Hepatocyte (in vitro differentiated cells): ENCODE data around the gene PDZK1IP1. TPM values are rescaled to one million over a fixed set of nuclear protein-coding genes. Genes with fewer than 3 reads are reported as not detected.

ENCODE experiments used
- DNase-seq: peaks from one replicate; pipeline ENCODE4 v3.0.0-alpha.2; 2016; ENCODE audit warnings: low spot score
- H2AFZ ChIP-seq: fragments of 200-600 bp; sonication (generic); 2 replicates; pipeline ENCODE4 v1.6.0; 2016; ENCODE audit warnings: antibody characterized with exemption, mild to moderate bottlenecking
- H3K27ac ChIP-seq: fragments of 200-600 bp; sonication (generic); 2 replicates; pipeline ENCODE4 v1.5.1; 2016; ENCODE audit warnings: mild to moderate bottlenecking
- H3K27me3 ChIP-seq: fragments of 200-600 bp; sonication (generic); 2 replicates; pipeline ENCODE4 v1.6.1; 2016
- H3K36me3 ChIP-seq: fragments of 200-600 bp; sonication (generic); replicated peaks from 2 replicates; pipeline ENCODE4 v1.5.1; 2016; ENCODE audit warnings: low read depth; ENCODE audit not compliant: insufficient read depth
- H3K4me1 ChIP-seq: fragments of 200-600 bp; sonication (generic); 2 replicates; pipeline ENCODE4 v1.5.1; 2016; ENCODE audit warnings: mild to moderate bottlenecking, moderate library complexity; ENCODE audit not compliant: insufficient read depth
- H3K4me2 ChIP-seq: fragments of 200-600 bp; sonication (generic); 2 replicates; pipeline ENCODE4 v1.6.0; 2016
- H3K4me3 ChIP-seq: fragments of 200-600 bp; sonication (generic); 2 replicates; pipeline ENCODE4 v1.5.1; 2016; ENCODE audit warnings: mild to moderate bottlenecking
- H3K79me2 ChIP-seq: fragments of 200-600 bp; sonication (generic); 2 replicates; pipeline ENCODE4 v1.6.0; 2017; ENCODE audit warnings: mild to moderate bottlenecking
- H3K9me2 ChIP-seq: fragments of 200-600 bp; sonication (generic); replicated peaks from 2 replicates; pipeline ENCODE4 v1.6.0; 2017; ENCODE audit warnings: mild to moderate bottlenecking; ENCODE audit not compliant: insufficient read depth
- H3K9me3 ChIP-seq: fragments of 200-600 bp; sonication (generic); 2 replicates; pipeline ENCODE4 v1.5.1; 2016; ENCODE audit warnings: low read depth, mild to moderate bottlenecking
- H4K20me1 ChIP-seq: fragments of 200-600 bp; sonication (generic); 2 replicates; pipeline ENCODE4 v1.6.0; 2016; ENCODE audit warnings: mild to moderate bottlenecking; ENCODE audit not compliant: insufficient read depth, poor library complexity, severe bottlenecking
- CTCF ChIP-seq: fragments of 200-600 bp; sonication (generic); IDR thresholded peaks from 2 replicates; pipeline ENCODE4 v1.5.1; 2016; ENCODE audit warnings: antibody characterized with exemption, mild to moderate bottlenecking; ENCODE audit not compliant: poor library complexity
- EZH2 ChIP-seq: fragments of 200-600 bp; sonication (generic); IDR thresholded peaks from 2 replicates; pipeline ENCODE4 v1.6.1; 2016; ENCODE audit warnings: antibody characterized with exemption, mild to moderate bottlenecking, borderline replicate concordance
- EZH2phosphoT487 ChIP-seq: fragments of 200-600 bp; sonication (generic); IDR thresholded peaks from one replicate; pipeline ENCODE4 v1.6.1; 2018; ENCODE audit warnings: antibody characterized with exemption, mild to moderate bottlenecking, low read depth, moderate library complexity; ENCODE audit not compliant: unreplicated experiment, severe bottlenecking
- WGBS: methylation state at CpG from one replicate; pipeline ENCODE4 v1.1.6; 2016; ENCODE audit warnings: low lambda C conversion rate; ENCODE audit errors: missing lambda C conversion rate; 5-methylcytosine and 5-hydroxymethylcytosine counted together
- polyA plus RNA-seq: library from polyadenylated mRNA; unstranded; fragments of >200 nt; fragmentation: Nextera tagmentation; extraction: Ambion mirVana; gene quantifications from 2 replicates; pipeline ENCODE4 v1.2.1, GENCODE V29; 2016
- total RNA-seq: library from RNA; depleted of rRNA; stranded (reverse); fragments of >200 nt; gene quantifications from 2 replicates; pipeline ENCODE4 v1.2.3, GENCODE V29; 2014

The PDZK1IP1 gene
- total and polyA plus RNA-seq, 2 experiments from 2014 or later = 0.37 to 0.71 TPM

- peak overlapping the region; percentile 94 for H3K27ac ChIP-seq
- no peaks in the 10 kb centered on the region for H3K79me2 ChIP-seq
- H3K9me2 ChIP-seq = no peaks in the 10 kb centered on the region
- peak overlapping the region; percentile 26 for H2AFZ ChIP-seq
- peaks cover 27% of the 10 kb centered on the region for H3K4me1 ChIP-seq
- 14% methylated on average over 10 of the region's 10 CpGs for WGBS
- no peaks in the 10 kb centered on the region for H4K20me1 ChIP-seq
- H3K4me3 ChIP-seq = no peak overlapping the region
- DNase-seq = peak; percentile 87
- TF ChIP-seq EZH2 = no peak
- TF ChIP-seq CTCF = peak; percentile 89
- no peaks in the 10 kb centered on the region for H3K9me3 ChIP-seq
- H3K4me2 ChIP-seq = peak overlapping the region; percentile 65
- no peaks in the 10 kb centered on the region for H3K36me3 ChIP-seq
- no peaks in the 10 kb centered on the region for H3K27me3 ChIP-seq
Measured at GRCh38 chr1:47192458-47193384, 2.9 kb upstream of the PDZK1IP1 start.

GRCh38 chr1:47191940-47192457 is 2.2 kb upstream of the PDZK1IP1 start:
- no peak overlapping the region for H3K4me3 ChIP-seq
- WGBS = 84% methylated on average over 4 of the region's 4 CpGs
- TF ChIP-seq EZH2phosphoT487 (no peak), EZH2 (no peak), CTCF (no peak)

GRCh38 chr1:47190857-47191256 is 1.0 kb upstream of the PDZK1IP1 start:
- Histone ChIP-seq H2AFZ (no peak overlapping the region), H3K36me3 (no peaks in the 10 kb centered on the region), H3K4me2 (no peak overlapping the region), H3K27ac (peak overlapping the region; percentile 87), H3K27me3 (no peaks in the 10 kb centered on the region), H3K79me2 (no peaks in the 10 kb centered on the region), H4K20me1 (no peaks in the 10 kb centered on the region), H3K4me3 (no peak overlapping the region), H3K4me1 (peaks cover 27% of the 10 kb centered on the region), H3K9me2 (no peaks in the 10 kb centered on the region), H3K9me3 (no peaks in the 10 kb centered on the region)
- WGBS = 90% methylated on average over 6 of the region's 6 CpGs
- TF ChIP-seq CTCF = no peak
- no peak for TF ChIP-seq EZH2
- TF ChIP-seq EZH2phosphoT487 = no peak
- no peak for DNase-seq

More at GRCh38 chr1:47191940-47192457, 2.2 kb upstream of the PDZK1IP1 start:
- Histone ChIP-seq H3K36me3 (no peaks in the 10 kb centered on the region), H4K20me1 (no peaks in the 10 kb centered on the region), H3K27me3 (no peaks in the 10 kb centered on the region), H3K9me2 (no peaks in the 10 kb centered on the region), H3K79me2 (no peaks in the 10 kb centered on the region), H3K9me3 (no peaks in the 10 kb centered on the region), H2AFZ (no peak overlapping the region), H3K4me2 (peak overlapping the region; percentile 65), H3K27ac (peak overlapping the region; percentile 94), H3K4me1 (peaks cover 27% of the 10 kb centered on the region)
- no peak for DNase-seq
